GM19455 (cell line): ENCODE results near the gene RSU1.

ENCODE experiments used
- ATAC-seq: cut with Tn5 transposase; IDR thresholded peaks from one replicate; pipeline ENCODE4 v1.9.1; 2021; ENCODE audit not compliant: unreplicated experiment

RSU1 gene

DNA sequence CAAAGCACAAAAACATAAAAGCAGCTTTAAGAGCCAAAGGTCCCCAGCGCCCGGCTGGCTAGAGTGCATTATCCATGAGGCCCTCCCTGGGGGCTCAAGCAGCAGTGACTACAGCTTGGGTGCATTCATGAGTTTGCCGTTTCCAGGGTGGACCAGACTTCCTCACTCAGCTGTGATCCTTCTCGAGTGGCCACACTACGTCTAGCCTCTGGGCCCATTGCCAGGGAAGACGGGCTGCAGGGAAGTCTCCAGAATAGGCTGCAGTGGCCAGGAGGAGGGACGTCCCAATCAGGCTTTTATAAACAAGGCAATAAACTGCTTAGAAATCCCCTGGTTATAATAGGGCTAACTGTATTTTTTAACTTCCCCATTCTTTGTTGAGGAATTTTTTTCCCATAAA is 206.2 kb downstream of the RSU1 start:
- no peak for ATAC-seq

DNA sequence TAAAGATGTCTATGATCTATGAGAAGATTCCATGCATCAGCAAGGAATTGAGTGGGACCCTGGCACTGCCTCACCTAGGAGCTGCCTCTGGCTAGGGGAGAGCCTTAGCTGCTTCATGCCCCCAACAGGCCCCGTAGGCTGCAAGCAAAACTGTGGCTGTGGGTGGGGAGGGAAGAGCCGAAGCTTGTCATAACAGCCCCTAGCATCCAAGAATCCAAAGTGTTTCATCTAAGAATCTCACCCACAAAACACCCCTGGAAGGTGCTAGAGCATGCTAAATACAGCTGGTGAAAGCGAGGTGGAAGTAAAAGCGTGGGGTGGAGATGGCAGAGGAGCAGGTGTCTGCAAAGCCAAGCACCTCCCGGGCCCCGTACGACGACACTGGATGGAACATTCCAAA is 208.0 kb downstream of the RSU1 start:
- ATAC-seq = no peak

DNA sequence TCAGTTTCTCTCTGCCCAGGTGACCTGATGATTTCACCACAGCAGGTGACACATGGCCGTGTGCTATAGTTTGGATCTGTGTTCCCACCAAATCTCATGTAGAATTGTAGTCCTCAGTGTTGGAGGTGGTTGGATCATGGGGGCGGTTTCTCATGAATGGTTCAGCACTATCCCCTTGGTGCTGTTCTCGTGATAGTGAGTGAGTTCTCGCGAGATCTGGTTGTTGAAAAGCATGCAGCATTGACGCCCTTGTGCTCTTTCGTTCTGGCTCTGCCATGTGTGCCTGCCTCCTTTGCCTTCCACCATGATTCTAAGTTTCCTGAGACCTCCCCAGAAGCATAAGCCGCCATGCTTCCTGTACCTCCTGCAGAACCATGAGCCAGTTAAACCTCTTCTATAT is 210.3 kb downstream of the RSU1 start:
- no peak for ATAC-seq

DNA sequence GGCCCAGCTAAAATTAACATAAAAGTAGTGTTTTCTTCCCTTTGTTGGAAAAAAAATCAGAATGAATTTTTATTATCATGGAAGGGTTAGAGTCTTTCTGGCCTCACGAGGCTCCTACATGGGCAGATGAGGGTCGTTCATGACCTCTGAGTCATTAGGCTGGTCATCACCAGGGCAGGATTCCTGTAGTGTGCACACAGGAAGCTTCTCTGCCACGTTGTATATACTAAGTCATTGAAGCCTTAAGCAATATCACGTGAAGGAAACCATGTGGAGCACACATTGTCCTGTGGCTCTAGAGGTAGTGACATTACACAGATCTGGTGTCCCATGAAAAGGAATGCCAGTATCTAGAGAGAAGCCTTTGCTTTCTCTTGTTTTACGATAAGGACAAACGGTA is 210.8 kb downstream of the RSU1 start:
- ATAC-seq = no peak

DNA sequence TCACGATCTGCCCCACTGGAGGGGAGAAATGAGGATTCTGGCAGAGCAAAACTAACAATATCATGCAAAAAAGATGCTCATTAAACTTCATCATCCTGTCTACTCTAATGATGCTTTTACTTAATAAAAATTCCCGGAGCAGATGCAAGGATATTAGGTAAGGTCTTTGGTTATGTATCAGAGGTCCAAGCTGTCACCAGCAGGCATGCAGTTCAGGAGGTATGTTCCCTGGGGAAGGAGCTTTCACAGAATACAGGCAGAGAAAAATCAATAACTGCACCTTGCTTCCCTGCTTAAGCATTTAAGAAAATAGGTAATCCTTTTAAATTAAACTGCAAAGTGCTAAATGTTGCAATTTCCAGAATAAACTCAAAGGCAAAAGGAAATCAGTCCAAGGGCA is 213.9 kb downstream of the RSU1 start:
- no peak for ATAC-seq

DNA sequence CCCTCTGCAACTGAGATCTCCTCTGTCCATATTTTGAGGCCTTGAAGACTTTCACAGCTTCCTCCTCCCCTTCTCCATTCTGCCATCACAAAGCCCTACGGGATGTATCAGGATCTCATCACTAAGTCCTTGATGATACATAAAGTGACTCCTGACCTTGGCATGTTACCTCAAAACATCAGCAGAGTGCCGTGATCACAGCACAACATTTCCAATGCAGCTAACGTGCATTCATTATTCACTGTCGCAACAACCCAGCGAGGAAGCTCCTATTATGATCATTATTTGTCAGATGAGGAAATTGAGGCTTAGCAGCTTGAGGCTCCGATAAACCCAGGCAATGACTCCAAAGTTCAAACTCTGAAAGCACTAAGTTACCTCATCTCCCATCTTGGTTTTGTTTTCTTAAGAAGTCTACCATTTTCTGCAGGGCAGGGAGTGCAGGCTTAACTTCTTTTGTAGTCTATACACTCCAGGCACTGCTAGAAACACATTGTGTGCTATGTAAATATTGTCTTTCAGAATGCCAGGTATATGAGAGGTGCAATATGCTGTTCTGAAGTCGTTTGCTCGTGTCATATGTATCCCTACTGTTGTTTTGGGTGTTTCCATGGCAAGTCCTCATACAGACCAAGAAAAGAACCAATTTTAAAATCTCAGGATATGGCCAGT is 215.0 kb downstream of the RSU1 start:
- ATAC-seq = no peak

DNA sequence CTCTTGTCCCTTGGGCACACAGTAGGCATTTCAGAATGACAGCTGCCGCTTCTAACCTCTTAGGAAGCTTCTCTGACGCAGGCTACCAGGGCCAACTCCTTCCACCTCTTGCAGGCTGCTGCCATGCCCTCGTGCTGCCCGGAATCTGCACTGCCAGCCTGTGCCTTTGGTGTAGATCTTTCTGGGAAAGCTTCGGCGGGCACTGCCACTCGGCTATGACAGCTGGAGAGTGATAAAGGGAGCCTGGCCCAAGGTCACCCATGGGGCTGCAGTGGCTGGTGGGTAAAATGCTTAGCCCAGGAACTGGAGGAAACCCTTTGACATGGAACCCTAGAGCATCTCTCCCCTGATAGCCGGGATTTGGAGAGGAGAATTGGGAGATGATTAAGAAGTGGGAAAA is 217.6 kb downstream of the RSU1 start:
- no peak for ATAC-seq

DNA sequence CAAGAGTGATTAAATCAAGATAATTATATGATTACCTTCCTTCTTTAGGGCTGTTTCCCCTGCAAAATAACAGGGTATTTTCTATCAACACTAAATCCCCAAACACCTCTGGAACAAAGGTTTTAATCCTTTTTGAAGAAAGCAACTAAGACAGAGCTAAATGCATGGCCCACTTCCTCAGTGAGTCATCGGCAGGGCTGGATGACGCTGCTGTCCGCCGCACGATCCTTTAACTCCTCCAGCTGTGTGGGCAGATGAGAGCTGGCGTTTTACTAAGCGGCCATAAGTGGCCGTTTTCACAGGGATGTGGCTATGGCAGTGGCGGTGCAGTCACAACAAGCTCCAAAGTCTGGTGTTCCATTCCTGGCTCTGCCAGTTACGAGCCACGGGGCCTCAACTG is 219.6 kb downstream of the RSU1 start:
- ATAC-seq = no peak

DNA sequence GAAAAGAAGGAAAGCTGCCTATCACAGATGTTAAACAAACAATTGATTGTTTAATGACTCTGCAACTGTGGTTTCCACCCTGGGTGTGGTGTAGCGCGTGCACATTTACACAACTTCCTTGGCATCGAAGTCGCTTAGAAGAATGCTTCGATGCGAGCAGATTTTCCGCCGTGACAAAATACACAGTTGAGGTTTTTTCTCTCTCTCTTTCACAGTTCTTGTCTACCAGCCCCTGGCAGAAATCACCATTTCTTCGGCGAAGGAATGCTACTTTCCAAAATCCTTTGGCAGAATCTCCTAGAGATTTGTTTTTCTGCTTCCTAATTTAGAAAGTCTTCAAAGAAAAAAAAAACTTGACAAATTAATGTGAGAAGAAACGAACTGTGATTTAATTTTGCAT is 224.8 kb downstream of the RSU1 start:
- no peak for ATAC-seq

DNA sequence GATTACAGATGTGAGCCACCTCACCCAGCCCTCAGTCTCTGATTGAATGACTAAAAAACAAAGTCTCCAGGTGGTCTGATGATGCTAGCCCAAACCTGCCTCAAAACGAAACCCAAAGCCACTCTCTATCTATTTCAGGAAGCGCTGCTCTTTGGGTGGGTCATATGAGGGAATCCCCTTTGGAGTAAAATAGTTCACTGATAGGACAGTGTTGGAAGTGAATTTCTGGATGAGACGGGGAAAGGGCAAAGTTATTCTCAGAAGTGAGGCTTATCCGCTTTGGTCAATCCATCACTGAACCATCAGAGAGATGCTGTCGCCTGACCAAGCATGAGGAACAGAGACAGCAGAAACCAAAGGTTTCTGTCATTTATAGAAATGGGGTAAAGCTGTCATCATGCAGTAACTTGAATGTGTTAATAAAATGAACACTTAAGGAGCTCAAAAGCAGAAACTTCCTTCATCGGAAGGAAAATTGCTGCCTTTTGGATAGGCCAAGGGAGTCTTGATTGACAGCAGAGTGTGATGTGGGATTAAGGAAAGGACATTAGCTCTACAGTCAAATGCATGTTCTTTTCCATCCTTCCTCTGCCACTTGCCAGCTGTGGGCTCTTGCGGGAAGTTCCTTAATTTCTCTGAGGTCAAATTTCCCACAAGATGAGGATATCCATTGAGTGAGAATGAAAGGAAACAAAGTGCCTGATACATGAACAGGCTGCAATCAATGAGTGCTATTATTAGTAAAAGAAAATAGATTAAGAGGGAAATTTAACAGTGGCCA is 230.7 kb downstream of the RSU1 start:
- peak; percentile 86 for ATAC-seq

DNA sequence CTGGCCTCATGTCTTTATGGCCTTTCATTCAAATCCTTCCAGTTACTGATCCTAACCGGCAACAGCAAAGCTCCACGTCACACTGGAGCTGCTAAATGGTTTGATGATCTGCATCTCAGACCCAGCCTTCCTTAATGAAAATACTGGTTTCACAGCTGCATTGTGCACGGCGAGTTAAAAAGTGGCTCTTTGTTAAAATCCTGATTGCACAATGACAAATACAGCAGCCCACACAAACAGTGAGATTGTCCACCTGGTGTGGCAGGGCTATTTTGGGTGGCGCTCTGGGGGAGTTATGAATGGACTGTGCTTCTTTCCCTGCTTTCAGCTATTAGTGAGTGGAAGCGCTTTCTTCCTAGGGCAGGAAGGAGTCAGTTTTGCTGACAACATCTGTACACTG is 232.1 kb downstream of the RSU1 start:
- ATAC-seq = peak; percentile 38

DNA sequence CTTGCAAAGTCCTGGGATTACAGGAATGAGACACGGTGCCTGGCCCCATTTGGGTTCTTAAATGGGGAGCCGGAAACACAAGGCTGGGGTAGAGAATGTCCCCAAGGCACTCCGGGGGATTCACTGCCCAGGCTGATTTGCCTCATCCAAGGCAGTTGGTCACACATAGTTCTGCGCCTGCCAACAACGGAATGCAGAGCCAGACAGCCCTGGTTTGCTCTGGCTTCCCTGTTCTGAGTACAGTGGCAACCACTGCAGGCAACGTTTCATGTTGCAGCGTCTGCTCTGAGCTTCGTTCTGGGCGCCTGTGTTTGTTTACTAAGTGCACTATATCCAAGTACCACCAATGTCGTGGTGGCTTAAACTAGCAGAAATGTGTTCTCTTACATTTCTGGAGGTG is 233.8 kb downstream of the RSU1 start:
- ATAC-seq = no peak

DNA sequence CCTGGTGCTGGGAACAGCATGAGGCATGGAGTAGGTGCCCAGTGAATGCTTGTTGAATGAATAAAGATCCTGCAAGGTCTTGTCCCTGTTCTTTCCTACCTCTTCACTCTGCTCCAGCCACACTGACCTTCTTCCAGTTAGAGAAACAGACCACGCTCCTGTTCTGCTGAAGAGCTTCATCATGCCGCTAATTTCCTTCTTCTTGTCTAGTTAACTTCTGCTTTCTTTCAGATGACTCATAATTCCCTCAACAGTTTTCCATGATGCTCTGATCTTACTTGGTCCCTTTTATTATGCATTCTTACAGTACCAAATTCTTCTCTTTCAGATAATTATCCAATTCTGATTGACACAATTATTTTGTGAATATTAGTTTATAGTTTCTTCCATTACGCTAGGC is 236.0 kb downstream of the RSU1 start:
- no peak for ATAC-seq

DNA sequence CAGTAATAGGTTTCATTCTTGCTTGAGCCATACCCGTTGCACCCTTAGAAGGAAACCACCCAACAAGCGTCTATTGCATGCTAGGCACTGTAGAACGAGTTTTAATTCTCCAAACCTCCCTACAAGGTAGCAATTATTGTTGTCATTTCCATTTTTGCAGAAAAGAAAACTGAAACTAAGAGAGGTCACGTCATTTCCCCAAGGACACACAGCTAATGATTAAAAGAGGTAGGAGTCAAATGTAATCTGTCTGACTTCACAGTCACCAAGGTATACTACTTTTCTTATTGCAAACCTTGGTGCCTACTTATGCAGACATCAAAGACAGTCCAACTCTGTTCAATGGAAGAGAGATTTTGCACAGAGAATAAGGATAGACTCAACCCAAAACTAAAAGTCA is 246.5 kb downstream of the RSU1 start:
- ATAC-seq = peak; percentile 83

DNA sequence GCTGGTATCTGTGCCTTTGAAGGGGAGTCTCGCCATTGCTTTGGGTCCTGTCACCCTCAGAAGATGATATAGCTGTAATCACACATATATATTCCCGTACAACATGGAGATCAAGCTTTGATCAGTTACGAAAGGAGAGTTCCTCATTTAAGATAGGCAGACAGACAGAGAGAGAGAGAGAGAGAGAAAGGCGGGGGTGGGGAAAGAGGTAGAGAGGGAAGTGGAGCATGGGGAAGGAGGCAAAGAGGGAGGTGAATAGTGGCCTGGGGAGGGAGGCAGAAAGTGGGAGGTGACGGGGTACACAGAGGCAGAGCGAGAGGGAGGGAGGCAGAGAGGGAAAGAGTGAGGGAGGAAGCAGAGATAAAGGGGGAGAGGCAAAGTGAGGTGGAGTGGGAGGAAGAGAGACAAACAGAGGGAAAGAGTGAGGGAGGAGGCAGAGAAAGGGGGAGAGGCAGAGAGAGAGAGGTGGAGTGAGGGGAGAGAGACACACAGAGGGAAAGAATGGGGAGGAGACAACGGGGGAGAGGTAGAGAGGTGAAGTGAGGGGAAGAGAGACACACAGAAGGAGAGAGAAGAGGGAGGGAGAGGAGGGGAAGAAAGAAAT is 250.9 kb downstream of the RSU1 start:
- ATAC-seq = no peak

DNA sequence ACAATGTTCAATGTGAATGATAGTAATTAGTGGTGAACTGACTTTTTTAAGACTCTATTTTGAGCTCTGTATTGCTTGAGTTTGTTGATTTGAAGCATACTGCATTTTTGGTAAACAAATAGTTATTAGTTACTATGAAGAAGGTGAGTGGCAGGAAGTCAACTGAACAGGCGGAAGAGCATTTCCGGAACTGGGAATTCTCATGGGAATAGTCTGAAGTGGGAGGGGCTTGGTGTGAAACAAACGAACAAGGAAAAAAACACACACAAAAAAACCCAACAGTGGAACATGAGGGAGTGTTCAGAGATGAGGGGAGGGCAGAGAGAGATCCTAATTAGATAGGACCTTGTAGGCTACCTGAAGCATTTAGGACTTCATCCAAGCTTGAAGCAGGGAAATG is 251.6 kb downstream of the RSU1 start:
- no peak for ATAC-seq

DNA sequence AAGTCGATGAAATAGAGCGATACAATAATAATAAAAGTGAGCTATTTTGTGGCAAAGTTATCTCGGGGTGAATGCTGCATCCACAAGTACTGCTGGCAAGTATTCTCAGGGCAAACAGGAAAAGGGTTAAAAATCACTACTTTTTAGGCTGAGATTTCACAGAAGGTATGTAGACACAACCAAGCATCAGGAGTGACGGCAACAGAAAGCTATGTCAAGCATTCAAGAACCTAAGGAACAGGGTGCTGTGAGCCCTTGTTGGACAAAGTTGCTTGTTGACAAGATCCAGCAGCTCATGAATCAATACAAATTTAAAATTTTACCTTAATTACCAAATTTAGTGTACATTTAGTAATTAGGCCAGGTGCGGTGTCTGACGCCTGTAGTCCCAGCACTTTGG is 254.3 kb downstream of the RSU1 start:
- ATAC-seq = no peak

DNA sequence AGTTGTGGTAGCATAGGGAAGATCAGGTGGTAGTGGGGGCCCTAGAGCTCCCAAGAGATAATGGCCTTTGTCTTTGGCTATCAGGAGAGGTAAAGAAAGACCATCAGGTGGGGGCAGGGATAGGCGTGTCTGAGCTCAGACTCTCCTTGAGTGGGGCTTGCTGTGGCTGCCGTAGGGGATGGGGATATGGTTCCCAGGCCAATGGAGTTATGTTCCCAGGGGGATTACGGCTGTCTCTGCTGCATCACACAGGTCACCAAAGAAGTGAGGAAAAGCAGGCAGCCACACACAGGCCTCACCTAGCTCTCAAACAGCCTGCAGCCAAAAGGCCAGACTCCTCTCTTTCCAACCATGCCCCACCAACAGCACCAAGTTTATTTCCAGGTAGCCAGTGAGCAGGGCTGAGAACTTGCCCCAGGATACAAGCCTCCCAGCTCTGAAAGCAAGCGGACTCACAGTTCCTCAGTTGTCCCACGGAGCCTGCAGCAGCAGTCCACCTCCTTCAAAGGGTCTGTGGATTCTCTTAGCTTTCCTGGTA is 257.9 kb downstream of the RSU1 start:
- no peak for ATAC-seq

DNA sequence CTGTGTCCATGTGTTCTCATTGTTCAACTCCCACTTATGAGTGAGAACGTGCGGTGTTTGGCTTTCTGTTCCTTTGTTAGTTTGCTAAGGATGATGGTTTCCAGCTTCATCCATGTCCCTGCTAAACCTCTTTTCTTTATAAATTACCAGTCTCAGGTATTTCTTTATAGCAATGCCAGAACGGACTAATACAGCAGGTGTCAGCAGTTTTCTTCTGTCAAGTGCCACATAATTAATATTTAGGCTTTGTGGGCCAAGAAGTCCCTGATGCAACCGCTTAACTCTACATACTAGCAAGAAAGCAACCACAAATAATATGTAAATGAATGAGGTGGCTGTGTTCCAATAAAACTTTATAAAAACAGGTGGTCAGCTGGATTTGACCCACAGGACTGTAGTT is 269.3 kb downstream of the RSU1 start:
- ATAC-seq = no peak

DNA sequence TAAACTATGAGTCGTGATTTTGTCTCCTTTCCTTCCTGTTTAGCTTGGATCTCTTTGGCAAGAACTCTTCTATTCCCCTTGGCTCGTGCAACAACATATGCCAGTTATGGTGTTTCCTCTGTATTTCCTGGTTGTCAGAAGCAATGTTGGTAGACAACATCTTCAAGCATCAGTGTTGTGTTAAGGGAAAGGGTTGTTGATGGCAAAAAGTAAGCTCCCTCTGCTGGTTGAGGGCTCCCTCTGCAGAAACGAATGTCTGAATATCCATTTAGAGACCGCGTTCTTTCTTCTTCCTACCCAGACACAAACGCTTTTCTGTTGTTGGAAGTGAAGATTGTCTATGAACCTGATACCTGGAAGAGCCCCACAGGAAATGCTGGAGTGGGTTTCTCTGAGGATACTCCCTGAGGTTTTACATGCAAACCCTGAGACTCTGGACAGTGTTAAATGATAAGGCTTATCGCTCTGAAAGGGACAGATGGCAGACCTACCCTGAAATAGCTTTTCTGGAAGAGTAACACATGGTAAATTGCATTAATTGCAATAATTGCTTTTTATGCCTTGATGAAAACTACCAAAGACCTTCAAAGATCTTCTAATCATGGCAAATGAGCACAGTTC is 272.0 kb downstream of the RSU1 start:
- ATAC-seq = no peak

DNA sequence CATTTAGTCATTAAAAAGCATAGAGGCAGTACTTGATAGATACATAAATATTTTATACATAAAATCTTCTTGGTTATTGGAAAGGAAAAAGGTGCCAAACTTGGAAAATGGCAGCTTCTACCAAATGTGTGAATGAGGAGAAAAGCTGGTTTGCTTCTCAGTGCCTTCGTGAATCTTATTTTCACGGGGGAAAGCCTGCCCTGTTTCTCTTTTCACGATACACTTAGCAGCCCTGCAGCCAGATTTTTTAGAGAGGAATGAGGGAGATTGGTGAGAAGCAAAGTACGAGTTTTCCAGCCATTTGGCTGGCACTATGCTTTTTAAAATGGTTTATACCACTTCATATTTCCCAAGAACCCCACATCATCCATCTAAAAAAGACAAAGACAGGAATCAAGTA is 272.6 kb downstream of the RSU1 start:
- ATAC-seq = no peak

DNA sequence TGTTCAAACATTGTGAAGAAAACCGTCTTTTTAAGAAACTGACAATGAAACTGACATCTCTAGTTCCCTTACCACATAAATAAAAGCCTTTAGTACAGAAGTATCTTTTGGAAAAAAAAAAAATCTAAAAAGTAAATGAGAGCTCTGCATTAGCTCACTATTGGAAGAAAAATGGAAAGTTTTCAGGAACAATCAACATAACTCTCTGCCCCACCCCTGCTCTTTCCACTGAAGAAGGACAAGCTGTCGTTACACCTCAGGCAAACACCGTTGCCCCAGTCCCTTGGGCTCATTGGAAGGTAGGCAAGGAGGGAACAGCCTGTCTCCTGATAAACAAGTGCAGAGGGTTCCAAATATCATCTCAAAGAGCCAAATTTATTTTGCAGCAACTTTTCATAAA is 273.1 kb downstream of the RSU1 start:
- no peak for ATAC-seq
